PC-3 (cell line): ENCODE data around the gene MEGF9. TPM values are rescaled to one million over a fixed set of nuclear protein-coding genes. Genes with fewer than 3 reads are reported as not detected.

Experiments used
- ATAC-seq: fragments of 200-7000 bp; cut with Tn5 transposase; 2 replicates; pipeline ENCODE4 v1.9.1; 2020; ENCODE audit warnings: mild to moderate bottlenecking, moderate library complexity
- BruUV-seq: library from RNA; stranded (reverse); fragments of 400-500 nt; replicated peaks from 2 replicates; lab custom pipeline; 2021; lab: Mats Ljungman, UMichigan
- CTCF ChIA-PET: fragments of 300-600 bp; sonication (Branson Sonifier 250); formaldehyde crosslinking; loops from one replicate; lab custom pipeline; 2022; ENCODE audit warnings: antibody characterized with exemption; lab: Charles Lee
- POLR2A ChIA-PET: fragments of 300-600 bp; sonication (Branson Sonifier 250); formaldehyde crosslinking; loops from one replicate; lab custom pipeline; 2022; ENCODE audit warnings: antibody characterized with exemption; ENCODE audit not compliant: unreplicated experiment; lab: Charles Lee
- DNase-seq: peaks from one replicate; pipeline ENCODE4 v3.0.0-alpha.2; 2015
- H2AFZ ChIP-seq: fragments of 300-600 bp; sonication (generic); 2 replicates; pipeline ENCODE4 v1.6.0; 2016; ENCODE audit warnings: antibody characterized with exemption, low read length
- H3F3A ChIP-seq: fragments of 300-600 bp; sonication (generic); one replicate; pipeline ENCODE4 v1.6.0; 2017; ENCODE audit warnings: antibody characterized with exemption, low read length, control low read depth, mild to moderate bottlenecking; ENCODE audit not compliant: unreplicated experiment
- H3K27ac ChIP-seq: fragments of 300-600 bp; sonication (generic); 2 replicates; pipeline ENCODE4 v1.5.1; 2016; ENCODE audit warnings: mild to moderate bottlenecking, low read length
- H3K27me3 ChIP-seq: fragments of 300-600 bp; sonication (generic); 2 replicates; pipeline ENCODE4 v1.6.1; 2016; ENCODE audit warnings: low read length, mixed read lengths
- H3K36me3 ChIP-seq: fragments of 300-600 bp; sonication (generic); 2 replicates; pipeline ENCODE4 v1.6.1; 2016; ENCODE audit warnings: low read depth, mixed run types, low read length, mixed read lengths
- H3K4me1 ChIP-seq: fragments of 300-600 bp; sonication (generic); 2 replicates; pipeline ENCODE4 v1.5.1; 2016; ENCODE audit warnings: low read length; ENCODE audit not compliant: insufficient read depth
- H3K4me2 ChIP-seq: fragments of 300-600 bp; sonication (generic); 2 replicates; pipeline ENCODE4 v1.6.0; 2016; ENCODE audit warnings: low read length
- H3K4me3 ChIP-seq: fragments of 300-600 bp; sonication (generic); 2 replicates; pipeline ENCODE4 v1.5.1; 2016; ENCODE audit warnings: mild to moderate bottlenecking, low read length, mixed read lengths
- H3K79me2 ChIP-seq: fragments of 300-600 bp; sonication (generic); 2 replicates; pipeline ENCODE4 v1.6.1; 2017; ENCODE audit warnings: low read length, mixed read lengths
- H3K9ac ChIP-seq: fragments of 300-600 bp; sonication (generic); 2 replicates; pipeline ENCODE4 v1.6.0; 2016; ENCODE audit warnings: mild to moderate bottlenecking, low read length
- H3K9me2 ChIP-seq: fragments of 300-600 bp; sonication (generic); replicated peaks from 2 replicates; pipeline ENCODE4 v1.6.1; 2016; ENCODE audit warnings: mixed run types, low read length, mixed read lengths
- H3K9me3 ChIP-seq: fragments of 300-600 bp; sonication (generic); 2 replicates; pipeline ENCODE4 v1.6.1; 2016; ENCODE audit warnings: low read length, mixed read lengths
- H4K20me1 ChIP-seq: fragments of 300-600 bp; sonication (generic); 2 replicates; pipeline ENCODE4 v1.6.1; 2016; ENCODE audit warnings: low read length, mixed read lengths
- CTCF ChIP-seq: fragments of 300-600 bp; sonication (generic); conservative IDR thresholded peaks from 2 replicates; pipeline ENCODE4 v1.5.1; 2017; ENCODE audit warnings: antibody characterized with exemption, low read depth, mild to moderate bottlenecking, low read length
- EZH2 ChIP-seq: fragments of 300-600 bp; sonication (generic); IDR thresholded peaks from one replicate; pipeline ENCODE4 v1.6.1; 2017; ENCODE audit warnings: antibody characterized with exemption, mild to moderate bottlenecking, low read length; ENCODE audit not compliant: unreplicated experiment
- EZH2phosphoT487 ChIP-seq: fragments of 300-600 bp; sonication (generic); IDR thresholded peaks from 2 replicates; pipeline ENCODE4 v1.6.1; 2018; ENCODE audit warnings: mild to moderate bottlenecking, antibody characterized with exemption, low read length, borderline replicate concordance
- intact Hi-C: fragments of 100-400 bp; cut with micrococcal nuclease; formaldehyde crosslinking; loops from 2 replicates; pipeline ENCODE4 v1.9.0; 2023
- total RNA-seq: library from RNA; depleted of rRNA; stranded (reverse); fragments of >200 nt; gene quantifications from 2 replicates; pipeline ENCODE4 v1.2.3, GENCODE V29; 2014

Gene MEGF9
- total RNA-seq, 1 experiment from 2014 or later, result 2.6 TPM

DNA sequence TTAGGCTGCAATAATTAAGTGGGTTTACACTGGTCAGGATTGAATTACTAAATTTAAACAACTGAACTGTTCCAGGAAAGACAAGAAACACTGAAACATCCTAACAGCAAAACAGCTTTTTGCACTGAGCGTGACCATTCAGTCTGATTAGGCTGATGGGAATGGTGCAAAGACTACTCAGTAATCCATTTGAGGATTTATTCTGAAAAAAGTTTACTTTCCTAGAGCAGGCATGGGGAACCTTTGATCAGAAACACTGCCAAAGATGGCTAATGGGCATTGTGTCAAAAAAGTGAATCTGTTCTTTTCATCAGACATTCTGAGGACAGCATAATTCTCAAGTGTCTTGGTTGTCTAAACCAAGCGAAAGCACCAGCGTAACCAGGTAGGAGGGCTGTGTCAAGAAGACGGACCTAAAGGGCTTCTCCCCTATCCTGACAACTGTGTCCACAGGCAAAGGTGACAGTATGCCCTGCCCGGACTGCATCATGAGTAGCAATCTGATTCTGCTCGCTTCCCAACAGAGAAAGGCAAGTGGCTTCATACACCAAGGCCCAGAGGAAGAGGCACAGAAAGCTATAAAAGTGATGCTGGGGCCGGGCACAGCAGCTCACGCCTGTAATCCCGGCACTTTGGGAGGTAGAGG, 45.6 kb upstream of the MEGF9 start:
- H2AFZ ChIP-seq, result no peak overlapping the region
- DNase-seq (no peak), ATAC-seq (no peak)
- H3K4me3 ChIP-seq, result no peak overlapping the region
- no peaks in the 10 kb centered on the region for H3K9me3 ChIP-seq
- no peak for TF ChIP-seq CTCF
- no peak for TF ChIP-seq EZH2phosphoT487
- TF ChIP-seq EZH2, result no peak
- H3K9me2 ChIP-seq, result no peaks in the 10 kb centered on the region
- H3K4me2 ChIP-seq, result no peak overlapping the region
- H3K9ac ChIP-seq, result no peak overlapping the region
- H4K20me1 ChIP-seq, result no peaks in the 10 kb centered on the region
- BruUV-seq, result no TSS peak
- no peaks in the 10 kb centered on the region for H3K27me3 ChIP-seq
- H3K79me2 ChIP-seq, result no peaks in the 10 kb centered on the region
- intact Hi-C loops, result loop anchor here (5.0 kb wide), 1 partner anchor 138 kb away; no protein-coding TSS in a partner anchor
- POLR2A ChIA-PET, result no interaction called here
- no peak overlapping the region for H3K27ac ChIP-seq
- peaks cover 15% of the 10 kb centered on the region; the same call in 1 of the 2 replicates for H3K36me3 ChIP-seq
- CTCF ChIA-PET, result no interaction called here
- no peaks in the 10 kb centered on the region for H3F3A ChIP-seq
- H3K4me1 ChIP-seq, result no peaks in the 10 kb centered on the region

- no TSS peak for BruUV-seq
- ChIA-PET POLR2A (no interaction called here), CTCF (no interaction called here)
- Histone ChIP-seq H3K27ac (no peak overlapping the region), H3F3A (no peaks in the 10 kb centered on the region), H3K9ac (no peak overlapping the region), H3K27me3 (no peaks in the 10 kb centered on the region), H4K20me1 (no peaks in the 10 kb centered on the region), H3K4me3 (no peak overlapping the region), H2AFZ (no peak overlapping the region), H3K36me3 (peaks cover 7% of the 10 kb centered on the region; the same call in 1 of the 2 replicates), H3K9me2 (no peaks in the 10 kb centered on the region), H3K4me1 (no peaks in the 10 kb centered on the region), H3K4me2 (no peak overlapping the region), H3K9me3 (no peaks in the 10 kb centered on the region), H3K79me2 (no peaks in the 10 kb centered on the region)
- no peak for DNase-seq
- intact Hi-C loops, result loop anchor here (5.0 kb wide), 1 partner anchor 136 kb away; no protein-coding TSS in a partner anchor
- ATAC-seq, result no peak
- no peak for TF ChIP-seq CTCF
- no peak for TF ChIP-seq EZH2
- TF ChIP-seq EZH2phosphoT487, result no peak
Observed at GRCh38 chr9:120758544-120758943, 44.3 kb upstream of the MEGF9 start.
